HepG2 (cell line): ENCODE data around the gene KRT2. TPM values are rescaled to one million over a fixed set of nuclear protein-coding genes. Genes with fewer than 3 reads are reported as not detected.

Experiments used
- ATAC-seq: fragments of 200-7000 bp; cut with Tn5 transposase; 3 replicates; pipeline ENCODE4 v1.9.1; 2020; ENCODE audit warnings: mild to moderate bottlenecking, moderate library complexity
- BruUV-seq: library from RNA; stranded (reverse); fragments of 400-500 nt; replicated peaks from 2 replicates; lab custom pipeline; 2021; lab: Mats Ljungman, UMichigan
- CTCF ChIA-PET: fragments of 300-600 bp; formaldehyde crosslinking; extraction: SDS; loops from one replicate; lab custom pipeline; 2021; ENCODE audit warnings: low total read pairs, inconsistent platforms, low intra/inter-chr PET ratio; lab: Yijun Ruan, JAX
- POLR2A ChIA-PET: fragments of 350-600 bp; sonication (Branson Sonifier 250); formaldehyde crosslinking; loops from one replicate; lab custom pipeline; 2020; ENCODE audit warnings: antibody characterized with exemption, inconsistent platforms; lab: Yijun Ruan, JAX
- DNase-seq: peaks from one replicate; pipeline ENCODE4 v3.0.0-alpha.2; 2015; ENCODE audit warnings: low spot score
- FAIRE-seq: peaks from 3 replicates; lab custom pipeline; 2011; peaks lifted over from hg19 to GRCh38; lab: Jason Lieb, UNC
- H2AFZ ChIP-seq: one replicate; pipeline ENCODE4 v1.6.1; 2011; ENCODE audit warnings: low read length, inconsistent platforms
- H3K27ac ChIP-seq: fragments of 300-600 bp; 3 replicates; pipeline ENCODE4 v1.8.0; 2011; ENCODE audit warnings: mixed run types, mild to moderate bottlenecking, mixed read lengths, low read length, inconsistent platforms; ENCODE audit not compliant: insufficient read depth; ENCODE audit errors: extremely low read length
- H3K27me3 ChIP-seq, 2 experiments: fragments of 200-600 bp in 1 of 2; 2 replicates in 1 of 2; 3 replicates in 1 of 2; pipeline versions ENCODE4 v1.6.0 to v1.8.0; 2011; ENCODE audit warnings: low read length in 2 of 2, mild to moderate bottlenecking in 2 of 2, moderate library complexity in 2 of 2, inconsistent platforms in 1 of 2; ENCODE audit not compliant: insufficient read depth in 2 of 2, control insufficient read depth in 1 of 2
- H3K36me3 ChIP-seq, 2 experiments: fragments of 200-600 bp in 1 of 2; replicated peaks in 1 of 2; 2 replicates in 1 of 2; 3 replicates in 1 of 2; pipeline versions ENCODE4 v1.5.1 to v1.8.0; 2011; ENCODE audit warnings: low read length in 2 of 2, inconsistent platforms in 1 of 2; ENCODE audit not compliant: insufficient read depth in 2 of 2, control insufficient read depth in 1 of 2
- H3K4me1 ChIP-seq: 2 replicates; pipeline ENCODE4 v1.5.1; 2012; ENCODE audit warnings: low read length, inconsistent platforms; ENCODE audit not compliant: insufficient read depth
- H3K4me2 ChIP-seq: 2 replicates; pipeline ENCODE4 v1.6.0; 2011; ENCODE audit warnings: low read depth, low read length, inconsistent platforms
- H3K4me3 ChIP-seq, 3 experiments: fragments of 200-600 bp in 1 of 3; sonication (generic), shearing (Covaris generic) in 1 of 3; replicated peaks in 1 of 3; 2 replicates each; pipeline ENCODE4 v1.5.1; 2011 to 2016; ENCODE audit warnings: low read length in 3 of 3, inconsistent platforms in 2 of 3, low read depth in 2 of 3, mild to moderate bottlenecking in 2 of 3, control low read depth in 1 of 3, mixed read lengths in 1 of 3; ENCODE audit not compliant: insufficient read depth in 1 of 3
- H3K79me2 ChIP-seq: one replicate; pipeline ENCODE4 v1.6.1; 2011; ENCODE audit warnings: low read length, inconsistent platforms; ENCODE audit not compliant: insufficient read depth
- H3K9ac ChIP-seq: 2 replicates; pipeline ENCODE4 v1.6.0; 2011; ENCODE audit warnings: mild to moderate bottlenecking, low read depth, low read length, inconsistent platforms; ENCODE audit not compliant: insufficient read depth
- H3K9me3 ChIP-seq: 2 replicates; pipeline ENCODE4 v1.5.1; 2012; ENCODE audit warnings: mild to moderate bottlenecking, low read length
- H4K20me1 ChIP-seq: 2 replicates; pipeline ENCODE4 v1.6.0; 2011; ENCODE audit warnings: inconsistent platforms, mild to moderate bottlenecking, low read length, moderate library complexity; ENCODE audit not compliant: insufficient read depth
- ELF1 ChIP-seq: sonication (generic); formaldehyde crosslinking; IDR thresholded peaks from 2 replicates; pipeline ENCODE4 v1.4.0; 2020; ENCODE audit warnings: missing genetic modification reagents
- FOXK1 ChIP-seq: sonication (generic); formaldehyde crosslinking; IDR thresholded peaks from 2 replicates; pipeline ENCODE4 v1.4.0; 2020; ENCODE audit warnings: low read depth, missing genetic modification reagents, borderline replicate concordance
- ZNF572 ChIP-seq: sonication (generic); formaldehyde crosslinking; IDR thresholded peaks from 2 replicates; pipeline ENCODE4 v1.5.1; 2020; ENCODE audit warnings: mild to moderate bottlenecking, missing genetic modification reagents
- WGBS: methylation state at CpG from one replicate; pipeline ENCODE4 v1.1.6; 2017; ENCODE audit warnings: low lambda C conversion rate; 5-methylcytosine and 5-hydroxymethylcytosine counted together
- in situ Hi-C: cut with HindIII; loops from 2 replicates; pipeline ENCODE4 v1.10.0; 2017; ENCODE audit warnings: low pct_unique_long_range_greater_than_20kb; ENCODE audit not compliant: extremely low pct_ligation_motif_present
- intact Hi-C: fragments of 100-400 bp; cut with micrococcal nuclease; formaldehyde crosslinking; loops from one replicate; pipeline ENCODE4 v1.10.0; 2022; ENCODE audit not compliant: unreplicated experiment
- polyA plus RNA-seq, 8 experiments: library from polyadenylated mRNA; depleted of rRNA in 3 of 8; stranded (reverse) in 7 of 8; unstranded in 1 of 8; fragments of >200 nt; fragmentation: Illumina TruSeq in 4 of 8; extraction: Trizol in 4 of 8; gene quantifications; 2 replicates each; pipeline versions ENCODE4 v1.2.1 to v1.2.3, GENCODE V29; 2011 to 2016; ENCODE audit warnings: low read depth in 4 of 8, missing spikeins in 1 of 8, mixed read lengths in 1 of 8; ENCODE audit not compliant: insufficient read depth in 1 of 8
- total RNA-seq, 5 experiments: library from RNA; depleted of rRNA; stranded (reverse); fragments of >200 nt; fragmentation: Illumina TruSeq; extraction: Trizol; gene quantifications; 2 replicates each; pipeline ENCODE4 v1.2.3, GENCODE V29; 2016; ENCODE audit warnings: low read depth in 1 of 5
- TF ChIP-seq, protein P1 (sequence below): sonication (generic); formaldehyde crosslinking; IDR thresholded peaks from 2 replicates; pipeline ENCODE4 v1.4.0; 2020; ENCODE audit warnings: missing genetic modification reagents, borderline replicate concordance
- TF ChIP-seq, protein P2 (sequence below): sonication (generic); formaldehyde crosslinking; IDR thresholded peaks from 2 replicates; pipeline ENCODE4 v1.5.0; 2020; ENCODE audit warnings: mild to moderate bottlenecking, missing genetic modification reagents, borderline replicate concordance

KRT2 gene
- total and polyA plus RNA-seq, 2 of the 13 experiments (the other 11 are each of a cell fraction or from before 2014, with no cell fraction given), result not detected

DNA sequence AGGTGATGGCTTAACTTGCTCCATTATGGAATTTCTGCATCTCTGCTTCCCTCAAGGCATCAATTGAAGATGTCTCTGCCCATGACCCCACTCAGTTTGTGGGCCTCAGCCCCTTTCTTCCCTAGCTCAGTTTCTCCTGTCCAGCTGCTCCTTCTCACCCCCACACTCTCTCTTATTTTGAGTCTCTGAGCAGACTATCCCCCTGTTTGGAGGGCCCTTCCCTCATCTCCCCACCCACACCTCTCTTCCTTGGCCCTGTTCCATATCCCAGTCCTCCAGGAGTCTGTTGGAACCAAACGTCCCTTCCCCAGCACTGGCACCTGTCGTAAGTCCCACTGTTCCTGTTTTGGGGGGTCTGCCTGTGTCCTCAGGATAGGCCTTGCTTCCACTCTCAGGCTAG is 36.5 kb upstream of the KRT2 start:
- H3K27me3 ChIP-seq, result peaks cover 6 to 59% of the 10 kb centered on the region in 2 experiments; a peak in 3 of 5 replicates
- H2AFZ ChIP-seq, result no peak overlapping the region
- no peak overlapping the region for H3K4me3 ChIP-seq
- FAIRE-seq (no peak), DNase-seq (no peak), ATAC-seq (no peak)
- no peaks in the 10 kb centered on the region for H3K9me3 ChIP-seq
- H3K79me2 ChIP-seq, result no peaks in the 10 kb centered on the region
- H4K20me1 ChIP-seq, result no peaks in the 10 kb centered on the region
- POLR2A ChIA-PET, result no interaction called here
- in situ Hi-C loops, result loop anchor here (25.0 kb wide), 1 partner anchor 299 kb away; no protein-coding TSS in a partner anchor
- H3K4me1 ChIP-seq, result no peaks in the 10 kb centered on the region
- TF ChIP-seq ELF1 (CRISPR knock-in tag), result no peak
- no peak for TF ChIP-seq ZNF572 (CRISPR knock-in tag)
- no peak for TF ChIP-seq FOXK1 (CRISPR knock-in tag)
- TF ChIP-seq, protein P1, sequence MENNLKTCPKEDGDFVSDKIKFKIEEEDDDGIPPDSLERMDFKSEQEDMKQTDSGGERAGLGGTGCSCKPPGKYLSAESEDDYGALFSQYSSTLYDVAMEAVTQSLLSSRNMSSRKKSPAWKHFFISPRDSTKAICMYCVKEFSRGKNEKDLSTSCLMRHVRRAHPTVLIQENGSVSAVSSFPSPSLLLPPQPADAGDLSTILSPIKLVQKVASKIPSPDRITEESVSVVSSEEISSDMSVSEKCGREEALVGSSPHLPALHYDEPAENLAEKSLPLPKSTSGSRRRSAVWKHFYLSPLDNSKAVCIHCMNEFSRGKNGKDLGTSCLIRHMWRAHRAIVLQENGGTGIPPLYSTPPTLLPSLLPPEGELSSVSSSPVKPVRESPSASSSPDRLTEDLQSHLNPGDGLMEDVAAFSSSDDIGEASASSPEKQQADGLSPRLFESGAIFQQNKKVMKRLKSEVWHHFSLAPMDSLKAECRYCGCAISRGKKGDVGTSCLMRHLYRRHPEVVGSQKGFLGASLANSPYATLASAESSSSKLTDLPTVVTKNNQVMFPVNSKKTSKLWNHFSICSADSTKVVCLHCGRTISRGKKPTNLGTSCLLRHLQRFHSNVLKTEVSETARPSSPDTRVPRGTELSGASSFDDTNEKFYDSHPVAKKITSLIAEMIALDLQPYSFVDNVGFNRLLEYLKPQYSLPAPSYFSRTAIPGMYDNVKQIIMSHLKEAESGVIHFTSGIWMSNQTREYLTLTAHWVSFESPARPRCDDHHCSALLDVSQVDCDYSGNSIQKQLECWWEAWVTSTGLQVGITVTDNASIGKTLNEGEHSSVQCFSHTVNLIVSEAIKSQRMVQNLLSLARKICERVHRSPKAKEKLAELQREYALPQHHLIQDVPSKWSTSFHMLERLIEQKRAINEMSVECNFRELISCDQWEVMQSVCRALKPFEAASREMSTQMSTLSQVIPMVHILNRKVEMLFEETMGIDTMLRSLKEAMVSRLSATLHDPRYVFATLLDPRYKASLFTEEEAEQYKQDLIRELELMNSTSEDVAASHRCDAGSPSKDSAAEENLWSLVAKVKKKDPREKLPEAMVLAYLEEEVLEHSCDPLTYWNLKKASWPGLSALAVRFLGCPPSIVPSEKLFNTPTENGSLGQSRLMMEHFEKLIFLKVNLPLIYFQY (CRISPR knock-in tag), result no peak
- TF ChIP-seq, protein P2, sequence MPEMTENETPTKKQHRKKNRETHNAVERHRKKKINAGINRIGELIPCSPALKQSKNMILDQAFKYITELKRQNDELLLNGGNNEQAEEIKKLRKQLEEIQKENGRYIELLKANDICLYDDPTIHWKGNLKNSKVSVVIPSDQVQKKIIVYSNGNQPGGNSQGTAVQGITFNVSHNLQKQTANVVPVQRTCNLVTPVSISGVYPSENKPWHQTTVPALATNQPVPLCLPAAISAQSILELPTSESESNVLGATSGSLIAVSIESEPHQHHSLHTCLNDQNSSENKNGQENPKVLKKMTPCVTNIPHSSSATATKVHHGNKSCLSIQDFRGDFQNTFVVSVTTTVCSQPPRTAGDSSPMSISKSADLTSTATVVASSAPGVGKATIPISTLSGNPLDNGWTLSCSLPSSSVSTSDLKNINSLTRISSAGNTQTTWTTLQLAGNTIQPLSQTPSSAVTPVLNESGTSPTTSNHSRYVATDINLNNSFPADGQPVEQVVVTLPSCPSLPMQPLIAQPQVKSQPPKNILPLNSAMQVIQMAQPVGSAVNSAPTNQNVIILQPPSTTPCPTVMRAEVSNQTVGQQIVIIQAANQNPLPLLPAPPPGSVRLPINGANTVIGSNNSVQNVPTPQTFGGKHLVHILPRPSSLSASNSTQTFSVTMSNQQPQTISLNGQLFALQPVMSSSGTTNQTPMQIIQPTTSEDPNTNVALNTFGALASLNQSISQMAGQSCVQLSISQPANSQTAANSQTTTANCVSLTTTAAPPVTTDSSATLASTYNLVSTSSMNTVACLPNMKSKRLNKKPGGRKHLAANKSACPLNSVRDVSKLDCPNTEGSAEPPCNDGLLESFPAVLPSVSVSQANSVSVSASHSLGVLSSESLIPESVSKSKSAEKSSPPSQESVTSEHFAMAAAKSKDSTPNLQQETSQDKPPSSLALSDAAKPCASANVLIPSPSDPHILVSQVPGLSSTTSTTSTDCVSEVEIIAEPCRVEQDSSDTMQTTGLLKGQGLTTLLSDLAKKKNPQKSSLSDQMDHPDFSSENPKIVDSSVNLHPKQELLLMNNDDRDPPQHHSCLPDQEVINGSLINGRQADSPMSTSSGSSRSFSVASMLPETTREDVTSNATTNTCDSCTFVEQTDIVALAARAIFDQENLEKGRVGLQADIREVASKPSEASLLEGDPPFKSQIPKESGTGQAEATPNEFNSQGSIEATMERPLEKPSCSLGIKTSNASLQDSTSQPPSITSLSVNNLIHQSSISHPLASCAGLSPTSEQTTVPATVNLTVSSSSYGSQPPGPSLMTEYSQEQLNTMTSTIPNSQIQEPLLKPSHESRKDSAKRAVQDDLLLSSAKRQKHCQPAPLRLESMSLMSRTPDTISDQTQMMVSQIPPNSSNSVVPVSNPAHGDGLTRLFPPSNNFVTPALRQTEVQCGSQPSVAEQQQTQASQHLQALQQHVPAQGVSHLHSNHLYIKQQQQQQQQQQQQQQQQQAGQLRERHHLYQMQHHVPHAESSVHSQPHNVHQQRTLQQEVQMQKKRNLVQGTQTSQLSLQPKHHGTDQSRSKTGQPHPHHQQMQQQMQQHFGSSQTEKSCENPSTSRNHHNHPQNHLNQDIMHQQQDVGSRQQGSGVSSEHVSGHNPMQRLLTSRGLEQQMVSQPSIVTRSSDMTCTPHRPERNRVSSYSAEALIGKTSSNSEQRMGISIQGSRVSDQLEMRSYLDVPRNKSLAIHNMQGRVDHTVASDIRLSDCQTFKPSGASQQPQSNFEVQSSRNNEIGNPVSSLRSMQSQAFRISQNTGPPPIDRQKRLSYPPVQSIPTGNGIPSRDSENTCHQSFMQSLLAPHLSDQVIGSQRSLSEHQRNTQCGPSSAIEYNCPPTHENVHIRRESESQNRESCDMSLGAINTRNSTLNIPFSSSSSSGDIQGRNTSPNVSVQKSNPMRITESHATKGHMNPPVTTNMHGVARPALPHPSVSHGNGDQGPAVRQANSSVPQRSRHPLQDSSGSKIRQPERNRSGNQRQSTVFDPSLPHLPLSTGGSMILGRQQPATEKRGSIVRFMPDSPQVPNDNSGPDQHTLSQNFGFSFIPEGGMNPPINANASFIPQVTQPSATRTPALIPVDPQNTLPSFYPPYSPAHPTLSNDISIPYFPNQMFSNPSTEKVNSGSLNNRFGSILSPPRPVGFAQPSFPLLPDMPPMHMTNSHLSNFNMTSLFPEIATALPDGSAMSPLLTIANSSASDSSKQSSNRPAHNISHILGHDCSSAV, result no peak
- TF ChIP-seq, all 625 proteins: peak for 0
- Histone ChIP-seq H3K27ac (no peak overlapping the region), H3K9ac (no peak overlapping the region), H3K36me3 (no peaks in the 10 kb centered on the region), H3K4me2 (no peak overlapping the region)
- intact Hi-C loops, result no loop called here
- CTCF ChIA-PET, result no interaction called here
- 0% methylated on average over 2 of the region's 2 CpGs for WGBS
- BruUV-seq, result no TSS peak
